Mucosa of descending colon (tissue), 3 donors: ENCODE results near the gene ALDH1A1. TPM values are rescaled to one million over a fixed set of nuclear protein-coding genes. Genes with fewer than 3 reads are reported as not detected.
"Not testable (repeated sequence)": the region's sequence is repeated elsewhere in the genome, so short reads cannot be mapped to it uniquely, and the experiment has no call there.

Experiments used
- ATAC-seq: fragments of 200-7000 bp; cut with Tn5 transposase; one replicate; pipeline ENCODE4 v1.9.1; 2020; ENCODE audit warnings: mild to moderate bottlenecking, moderate library complexity
- DNase-seq, 3 donors: peaks; one replicate each; pipeline ENCODE4 v3.0.0-alpha.2; 2020
- H3K36me3 ChIP-seq: fragments of 200-600 bp; one replicate; pipeline ENCODE4 v1.8.0; 2021; ENCODE audit warnings: low read depth, mild to moderate bottlenecking
- H3K4me1 ChIP-seq: fragments of 200-600 bp; one replicate; pipeline ENCODE4 v1.8.0; 2021; ENCODE audit warnings: low read depth, mild to moderate bottlenecking
- H3K4me3 ChIP-seq: fragments of 200-600 bp; one replicate; pipeline ENCODE4 v1.8.0; 2021; ENCODE audit warnings: mild to moderate bottlenecking
- H3K9me3 ChIP-seq: fragments of 200-600 bp; one replicate; pipeline ENCODE4 v1.8.0; 2021; ENCODE audit warnings: mild to moderate bottlenecking
- CTCF ChIP-seq: fragments of 200-600 bp; IDR thresholded peaks from one replicate; pipeline ENCODE4 v1.8.0; 2022; ENCODE audit warnings: antibody characterized with exemption, mild to moderate bottlenecking
- intact Hi-C, 2 donors: fragments of 100-400 bp; cut with DNase I in 1 of 2; cut with micrococcal nuclease in 1 of 2; formaldehyde crosslinking; loops; one replicate each; pipeline versions ENCODE4 v1.11.0 to v1.11.1; 2022; cut with DNase I, micrococcal nuclease
- total RNA-seq, 3 donors: library from RNA; stranded (reverse); fragmentation: NEBNext Ultra II Directional in 2 of 3; extraction: Animal tissue kit (Norgen Biotek cat#: 25700) in 2 of 3; gene quantifications; one replicate each; pipeline versions ENCODE4 v1.2.1 to v1.2.4, GENCODE V29; 2021 to 2023
- donor health status: DM: no; HTN: no; CAD: no; lungs with moderate emphysema.
- donor health status: DM: no; HTN: no; CAD: no.
- donor health status: DM: no; HTN: yes; CAD: no.

Gene ALDH1A1
- total RNA-seq, 3 donors from 2014 or later = 72.9 to 173 (median 84.1) TPM

GRCh38 chr9:72864327-72864726 lies 88.5 kb downstream of the ALDH1A1 start:
- H3K36me3 ChIP-seq = no peaks in the 10 kb centered on the region
- intact Hi-C loops = loop anchor here in 1 of 2 donors (10.0 kb wide), 1 partner anchor 160 kb away; no protein-coding TSS in a partner anchor
- H3K4me1 ChIP-seq = no peaks in the 10 kb centered on the region
- no peaks in the 10 kb centered on the region for H3K9me3 ChIP-seq
- no peak for ATAC-seq
- TF ChIP-seq CTCF = no peak
- no peak overlapping the region for H3K4me3 ChIP-seq
- no peak for DNase-seq

- ATAC-seq = no peak
- TF ChIP-seq CTCF = no peak
- intact Hi-C loops = loop anchor here in 1 of 2 donors (10.0 kb wide), 1 partner anchor 161 kb away; no protein-coding TSS in a partner anchor
- Histone ChIP-seq H3K4me1 (no peaks in the 10 kb centered on the region), H3K36me3 (no peaks in the 10 kb centered on the region), H3K9me3 (no peaks in the 10 kb centered on the region), H3K4me3 (no peak overlapping the region)
- no peak for DNase-seq
Observed at GRCh38 chr9:72863456-72864094, 89.3 kb downstream of the ALDH1A1 start.

GRCh38 chr9:72862788-72863187 lies 90.1 kb downstream of the ALDH1A1 start:
- H3K4me1 ChIP-seq, H3K36me3 ChIP-seq, H3K4me3 ChIP-seq, ATAC-seq, DNase-seq, H3K9me3 ChIP-seq: not testable (repeated sequence)
- intact Hi-C loops = loop anchor here in 1 of 2 donors (10.0 kb wide), 1 partner anchor 162 kb away; no protein-coding TSS in a partner anchor

GRCh38 chr9:72858089-72858912 lies 94.6 kb downstream of the ALDH1A1 start:
- no peaks in the 10 kb centered on the region for H3K4me1 ChIP-seq
- TF ChIP-seq CTCF = no peak
- H3K9me3 ChIP-seq = no peaks in the 10 kb centered on the region
- DNase-seq (peak in 2 of 3 donors; percentile 13 to 30), ATAC-seq (peak; percentile 90)
- intact Hi-C loops = loop anchor here (10.0 kb wide), 2 partner anchors 226 to 326 kb away; no protein-coding TSS in a partner anchor
- no peaks in the 10 kb centered on the region for H3K36me3 ChIP-seq
- H3K4me3 ChIP-seq = no peak overlapping the region

GRCh38 chr9:72857624-72857996 lies 95.2 kb downstream of the ALDH1A1 start:
- TF ChIP-seq CTCF = no peak
- Histone ChIP-seq H3K36me3 (no peaks in the 10 kb centered on the region), H3K9me3 (no peaks in the 10 kb centered on the region), H3K4me1 (no peaks in the 10 kb centered on the region), H3K4me3 (no peak overlapping the region)
- intact Hi-C loops = loop anchor here (10.0 kb wide), 2 partner anchors 227 to 327 kb away; no protein-coding TSS in a partner anchor
- DNase-seq (no peak), ATAC-seq (no peak)
